HL-60 (cell line): ENCODE data around the gene SCLT1.

Experiments
- DNase-seq, 2 experiments: peaks; one replicate each; pipeline ENCODE4 v3.0.0-alpha.2; 2010 to 2020; ENCODE audit warnings: low read depth in 1 of 2, low spot score in 1 of 2
- H3K27ac ChIP-seq: fragments of 250-450 bp; sonication (Bioruptor Pico); replicated peaks from 2 replicates; pipeline ENCODE4 v1.5.1; 2020; ENCODE audit warnings: mild to moderate bottlenecking, moderate library complexity
- H3K27me3 ChIP-seq: fragments of 250-450 bp; sonication (Bioruptor Pico); 2 replicates; pipeline ENCODE4 v1.5.1; 2021; ENCODE audit warnings: mild to moderate bottlenecking, moderate library complexity; ENCODE audit not compliant: insufficient read depth, poor library complexity, severe bottlenecking
- H3K4me3 ChIP-seq: replicated peaks from 2 replicates; pipeline ENCODE4 v1.5.1; 2011; ENCODE audit warnings: mild to moderate bottlenecking, control low read depth, low read length; ENCODE audit not compliant: insufficient read depth
- GABPA ChIP-seq: IDR thresholded peaks from 2 replicates; pipeline ENCODE4 v1.6.1; 2012; ENCODE audit warnings: low read depth
- POLR2AphosphoS5 ChIP-seq: IDR thresholded peaks from 2 replicates; pipeline ENCODE4 v1.6.1; 2012; ENCODE audit warnings: low read depth
- REST ChIP-seq: IDR thresholded peaks from 2 replicates; pipeline ENCODE4 v1.6.1; 2012; ENCODE audit warnings: low read depth; ENCODE audit not compliant: insufficient replicate concordance
- SPI1 ChIP-seq: IDR thresholded peaks from 2 replicates; pipeline ENCODE4 v1.6.1; 2012; ENCODE audit warnings: low read depth, mild to moderate bottlenecking, borderline replicate concordance
- TF ChIP-seq, protein P1 (sequence below): IDR thresholded peaks from one replicate; pipeline ENCODE4 v1.5.1; 2011; ENCODE audit warnings: low read length, control low read depth, inconsistent platforms; ENCODE audit not compliant: insufficient read depth

Gene SCLT1

GRCh38 chr4:128983771-128984485, 109.4 kb downstream of the SCLT1 start:
- Histone ChIP-seq H3K4me3 (no peak overlapping the region), H3K27ac (no peak overlapping the region), H3K27me3 (no peaks in the 10 kb centered on the region)
- no peak for DNase-seq
- TF ChIP-seq, protein P1, sequence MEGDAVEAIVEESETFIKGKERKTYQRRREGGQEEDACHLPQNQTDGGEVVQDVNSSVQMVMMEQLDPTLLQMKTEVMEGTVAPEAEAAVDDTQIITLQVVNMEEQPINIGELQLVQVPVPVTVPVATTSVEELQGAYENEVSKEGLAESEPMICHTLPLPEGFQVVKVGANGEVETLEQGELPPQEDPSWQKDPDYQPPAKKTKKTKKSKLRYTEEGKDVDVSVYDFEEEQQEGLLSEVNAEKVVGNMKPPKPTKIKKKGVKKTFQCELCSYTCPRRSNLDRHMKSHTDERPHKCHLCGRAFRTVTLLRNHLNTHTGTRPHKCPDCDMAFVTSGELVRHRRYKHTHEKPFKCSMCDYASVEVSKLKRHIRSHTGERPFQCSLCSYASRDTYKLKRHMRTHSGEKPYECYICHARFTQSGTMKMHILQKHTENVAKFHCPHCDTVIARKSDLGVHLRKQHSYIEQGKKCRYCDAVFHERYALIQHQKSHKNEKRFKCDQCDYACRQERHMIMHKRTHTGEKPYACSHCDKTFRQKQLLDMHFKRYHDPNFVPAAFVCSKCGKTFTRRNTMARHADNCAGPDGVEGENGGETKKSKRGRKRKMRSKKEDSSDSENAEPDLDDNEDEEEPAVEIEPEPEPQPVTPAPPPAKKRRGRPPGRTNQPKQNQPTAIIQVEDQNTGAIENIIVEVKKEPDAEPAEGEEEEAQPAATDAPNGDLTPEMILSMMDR = no peak
- TF ChIP-seq REST (no peak), GABPA (no peak), POLR2AphosphoS5 (no peak)

DNA sequence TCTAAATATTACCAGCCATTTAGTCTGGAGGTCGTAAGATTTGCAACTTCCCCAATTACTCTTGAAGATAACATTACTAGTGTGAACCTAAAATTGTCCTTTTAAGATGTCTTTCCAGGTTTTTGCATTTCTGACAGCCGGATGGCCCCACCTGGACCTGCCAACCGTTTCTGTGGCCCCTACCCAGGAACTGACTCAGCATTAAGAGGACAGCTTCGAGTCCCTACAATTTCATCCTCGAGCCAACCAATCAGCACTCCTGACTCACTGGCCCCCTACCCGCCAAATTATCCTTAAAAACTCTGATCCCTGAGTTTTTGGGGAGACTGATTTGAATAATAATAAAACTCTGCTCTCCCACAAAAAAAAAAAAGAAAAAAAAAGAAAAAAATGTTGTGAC, 112.0 kb downstream of the SCLT1 start:
- no peaks in the 10 kb centered on the region for H3K27me3 ChIP-seq
- TF ChIP-seq POLR2AphosphoS5 (no peak), REST (no peak), SPI1 (no peak), GABPA (no peak)
- TF ChIP-seq, protein P1 = no peak
- no peak for DNase-seq
- H3K4me3 ChIP-seq = no peak overlapping the region
- H3K27ac ChIP-seq = no peak overlapping the region

DNA sequence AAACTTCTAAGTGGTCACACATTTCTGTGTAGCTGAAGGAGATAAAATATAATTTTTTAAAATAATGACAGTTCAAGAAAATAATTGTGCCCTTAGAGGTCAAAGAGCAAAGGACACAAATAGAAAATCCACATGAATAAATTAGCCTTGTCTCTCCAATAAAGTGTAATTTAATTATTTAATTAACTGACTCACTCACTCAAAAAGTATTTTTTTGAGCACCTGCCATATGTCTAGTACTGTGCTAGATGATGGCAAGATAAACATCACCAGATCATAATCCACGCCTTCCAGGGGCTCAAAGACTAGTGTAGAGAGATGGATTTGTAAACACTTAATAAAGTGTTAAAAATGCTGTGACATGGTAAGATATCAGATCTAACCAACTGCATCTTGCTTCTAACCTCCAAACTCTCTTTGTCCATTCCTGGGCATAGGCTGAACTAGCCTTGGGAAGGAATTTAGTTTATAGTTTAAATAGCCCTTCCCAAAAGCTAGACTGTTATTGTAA, 112.5 kb downstream of the SCLT1 start:
- Histone ChIP-seq H3K4me3 (no peak overlapping the region), H3K27me3 (no peaks in the 10 kb centered on the region), H3K27ac (no peak overlapping the region)
- no peak for TF ChIP-seq GABPA
- no peak for TF ChIP-seq POLR2AphosphoS5
- TF ChIP-seq SPI1 = no peak
- TF ChIP-seq REST = no peak
- no peak for DNase-seq
